GM12878 (cell line): ENCODE measurements around the gene CD99. TPM values are rescaled to one million over a fixed set of nuclear protein-coding genes. Genes with fewer than 3 reads are reported as not detected.

ENCODE experiments used
- ATAC-seq: fragments of 200-7000 bp; cut with Tn5 transposase; 3 replicates; pipeline ENCODE4 v1.9.1; 2020; ENCODE audit warnings: mild to moderate bottlenecking, moderate library complexity
- BruUV-seq: library from RNA; stranded (reverse); fragments of 400-500 nt; replicated peaks from 2 replicates; lab custom pipeline; 2021; lab: Mats Ljungman, UMichigan
- CTCF ChIA-PET: fragments of 300-600 bp; sonication (Branson Sonifier 250); formaldehyde crosslinking; extraction: SDS; loops from one replicate; lab custom pipeline; 2021; ENCODE audit warnings: inconsistent platforms; lab: Yijun Ruan, JAX
- POLR2A ChIA-PET: fragments of 350-600 bp; formaldehyde crosslinking; extraction: SDS; loops from one replicate; lab custom pipeline; 2021; ENCODE audit warnings: inconsistent platforms; lab: Charles Lee
- RAD21 ChIA-PET: fragments of 300-600 bp; sonication (Branson Sonifier 250); formaldehyde crosslinking; loops from one replicate; lab custom pipeline; 2023; ENCODE audit warnings: antibody characterized with exemption; ENCODE audit not compliant: unreplicated experiment; lab: Charles Lee
- SMC1A ChIA-PET: fragments of 300-600 bp; sonication (Branson Sonifier 250); formaldehyde crosslinking; loops from one replicate; lab custom pipeline; 2023; ENCODE audit not compliant: unreplicated experiment, uncharacterized antibody; lab: Charles Lee
- DNase-seq: peaks from one replicate; pipeline ENCODE4 v3.0.0-alpha.2; 2011; ENCODE audit warnings: low read depth, low spot score
- FAIRE-seq: peaks from 3 replicates; lab custom pipeline; 2011; peaks lifted over from hg19 to GRCh38; lab: Jason Lieb, UNC
- H2AFZ ChIP-seq: 2 replicates; pipeline ENCODE4 v1.6.0; 2011; ENCODE audit warnings: low read depth, low read length, control low read depth; ENCODE audit not compliant: control insufficient read depth
- H3K27ac ChIP-seq: 2 replicates; pipeline ENCODE4 v1.5.1; 2011; ENCODE audit warnings: control low read depth; ENCODE audit not compliant: control insufficient read depth, insufficient read depth
- H3K27me3 ChIP-seq, 2 experiments: replicated peaks in 1 of 2; 2 replicates each; pipeline versions ENCODE4 v1.6.0 to v1.6.1; 2011; ENCODE audit warnings: low read length in 1 of 2; ENCODE audit not compliant: control insufficient read depth in 2 of 2, insufficient read depth in 2 of 2
- H3K36me3 ChIP-seq, 2 experiments: 2 replicates each; pipeline ENCODE4 v1.5.1; 2011; ENCODE audit warnings: low read length in 1 of 2; ENCODE audit not compliant: control insufficient read depth in 2 of 2, insufficient read depth in 2 of 2
- H3K4me1 ChIP-seq: 2 replicates; pipeline ENCODE4 v1.6.1; 2011; ENCODE audit warnings: mild to moderate bottlenecking, low read length, moderate library complexity, mixed read lengths; ENCODE audit not compliant: control insufficient read depth, insufficient read depth
- H3K4me2 ChIP-seq: 2 replicates; pipeline ENCODE4 v1.6.0; 2011; ENCODE audit warnings: control low read depth; ENCODE audit not compliant: control insufficient read depth, insufficient read depth
- H3K4me3 ChIP-seq: fragments of 200-600 bp; sonication (generic); 2 replicates; pipeline ENCODE4 v1.5.1; 2016
- H3K79me2 ChIP-seq: 2 replicates; pipeline ENCODE4 v1.6.0; 2011; ENCODE audit warnings: low read length; ENCODE audit not compliant: control insufficient read depth, insufficient read depth
- H3K9ac ChIP-seq: 2 replicates; pipeline ENCODE4 v1.8.0; 2011; ENCODE audit warnings: low read length, control low read depth, mixed read lengths; ENCODE audit not compliant: control insufficient read depth, insufficient read depth
- H3K9me3 ChIP-seq: replicated peaks from 3 replicates; pipeline ENCODE4 v1.5.1; 2011; ENCODE audit warnings: mild to moderate bottlenecking, low read length; ENCODE audit not compliant: control insufficient read depth, insufficient read depth
- H4K20me1 ChIP-seq: 2 replicates; pipeline ENCODE4 v1.6.0; 2011; ENCODE audit not compliant: control insufficient read depth, insufficient read depth
- BACH1 ChIP-seq: fragments of 450-650 bp; IDR thresholded peaks from 2 replicates; pipeline ENCODE4 v1.6.1; 2017; ENCODE audit warnings: mild to moderate bottlenecking, borderline replicate concordance
- CBX3 ChIP-seq: fragments of 200-600 bp; sonication (generic); IDR thresholded peaks from 2 replicates; pipeline ENCODE4 v1.6.1; 2016; ENCODE audit warnings: low read depth, borderline replicate concordance
- HSF1 ChIP-seq: fragments of 150-350 bp; IDR thresholded peaks from 2 replicates; pipeline ENCODE4 v1.6.1; 2014; ENCODE audit warnings: mild to moderate bottlenecking, low read depth, low read length
- NR2F1 ChIP-seq: fragments of 450-650 bp; conservative IDR thresholded peaks from 2 replicates; pipeline ENCODE4 v1.6.1; 2017; ENCODE audit warnings: mild to moderate bottlenecking
- POU2F2 ChIP-seq: IDR thresholded peaks from 3 replicates; pipeline ENCODE4 v1.6.1; 2011; ENCODE audit warnings: low read depth, mild to moderate bottlenecking, low read length, borderline replicate concordance
- PRDM15 ChIP-seq: fragments of 450-650 bp; formaldehyde crosslinking; IDR thresholded peaks from 2 replicates; pipeline ENCODE4 v1.4.0; 2020; ENCODE audit warnings: mild to moderate bottlenecking, moderate library complexity
- SMC3 ChIP-seq: IDR thresholded peaks from 2 replicates; pipeline ENCODE4 v1.6.1; 2011; ENCODE audit warnings: low read length, improper control_type of control experiment, borderline replicate concordance
- YBX1 ChIP-seq: fragments of 450-650 bp; IDR thresholded peaks from 2 replicates; pipeline ENCODE4 v1.6.1; 2016; ENCODE audit warnings: antibody characterized with exemption
- WGBS: methylation state at CpG from one replicate; pipeline ENCODE4 v1.1.6; 2016; ENCODE audit warnings: low lambda C conversion rate; ENCODE audit not compliant: insufficient replicate concordance, insufficient coverage; ENCODE audit errors: missing lambda C conversion rate; 5-methylcytosine and 5-hydroxymethylcytosine counted together
- in situ Hi-C: fragments of 300-500 bp; cut with MboI; formaldehyde crosslinking; loops from 9 replicates; pipeline ENCODE4 v1.14.3; 2018; ENCODE audit warnings: mixed read lengths
- intact Hi-C: fragments of 100-400 bp; cut with micrococcal nuclease; formaldehyde crosslinking; loops from one replicate; pipeline ENCODE4 v1.14.2; 2022; ENCODE audit not compliant: unreplicated experiment
- polyA plus RNA-seq, 11 experiments: library from polyadenylated mRNA; depleted of rRNA in 4 of 11; unstranded in 6 of 11; stranded (reverse) in 5 of 11; fragments of >200 nt; fragmentation: Nextera tagmentation in 4 of 11; fragmentation: Illumina TruSeq in 1 of 11; extraction: Ambion mirVana in 4 of 11; extraction: Trizol in 1 of 11; gene quantifications; 1 replicate in 1 of 11; 2 replicates in 10 of 11; pipeline versions ENCODE4 v1.2.1 to v1.2.3, GENCODE V29; 2011 to 2016; ENCODE audit warnings: inconsistent platforms in 2 of 11, missing spikeins in 2 of 11, low read depth in 1 of 11
- total RNA-seq, 4 experiments: library from RNA; depleted of rRNA in 3 of 4; stranded (reverse); fragments of >200 nt in 3 of 4; fragmentation: Illumina TruSeq in 1 of 4; extraction: Trizol in 1 of 4; gene quantifications; 2 replicates each; pipeline versions ENCODE4 v1.2.1 to v1.2.3, GENCODE V29; 2013 to 2021
- TF ChIP-seq, protein P1 (sequence below): IDR thresholded peaks from 2 replicates; pipeline ENCODE4 v1.6.1; 2011; ENCODE audit warnings: borderline replicate concordance, low read depth, mild to moderate bottlenecking, moderate library complexity, mixed read lengths, low read length; ENCODE audit not compliant: insufficient read depth; ENCODE audit errors: extremely low read length

CD99 gene
- total and polyA plus RNA-seq, 10 of the 15 experiments (the other 5 are each of a cell fraction or from before 2014, with no cell fraction given), result 24.8 to 242 (median 158) TPM

- RAD21 ChIA-PET, result no interaction called here
- BruUV-seq, result no TSS peak
- Histone ChIP-seq H3K27ac (peak overlapping the region; percentile 56), H3K9ac (peak overlapping the region; percentile 36), H3K4me3 (peak overlapping the region; percentile 17; the same call in 1 of the 2 replicates), H2AFZ (no peak overlapping the region), H3K79me2 (peaks cover 28% of the 10 kb centered on the region), H3K4me2 (peak overlapping the region; percentile 80), H3K9me3 (no peaks in the 10 kb centered on the region), H4K20me1 (no peaks in the 10 kb centered on the region), H3K4me1 (peaks cover 33% of the 10 kb centered on the region), H3K27me3 (no peaks in the 10 kb centered on the region), H3K36me3 (no peaks in the 10 kb centered on the region; a peak in 1 of 4 replicates)
- no peak for DNase-seq
- CTCF ChIA-PET, result no interaction called here
- POLR2A ChIA-PET, result no interaction called here
- FAIRE-seq, result no peak
- in situ Hi-C loops (no loop called here), intact Hi-C loops (loop anchor here (10.0 kb wide), 3 partner anchors 173 to 1243 kb away; partner anchors contain the start of gene ASMTL)
- ATAC-seq, result peak; percentile 37
- WGBS, result under 1% methylated on average over 7 of the region's 7 CpGs
- TF ChIP-seq, protein P1, sequence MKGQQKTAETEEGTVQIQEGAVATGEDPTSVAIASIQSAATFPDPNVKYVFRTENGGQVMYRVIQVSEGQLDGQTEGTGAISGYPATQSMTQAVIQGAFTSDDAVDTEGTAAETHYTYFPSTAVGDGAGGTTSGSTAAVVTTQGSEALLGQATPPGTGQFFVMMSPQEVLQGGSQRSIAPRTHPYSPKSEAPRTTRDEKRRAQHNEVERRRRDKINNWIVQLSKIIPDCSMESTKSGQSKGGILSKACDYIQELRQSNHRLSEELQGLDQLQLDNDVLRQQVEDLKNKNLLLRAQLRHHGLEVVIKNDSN, result no peak
- TF ChIP-seq NR2F1, result no peak
- no peak for TF ChIP-seq SMC3
- TF ChIP-seq CBX3, result no peak
- TF ChIP-seq HSF1, result no peak
- TF ChIP-seq BACH1, result no peak
- TF ChIP-seq PRDM15 (CRISPR knock-in tag), result no peak
- TF ChIP-seq YBX1, result no peak
- no peak for TF ChIP-seq POU2F2
- SMC1A ChIA-PET, result no interaction called here
Observed at GRCh38 chrX:2697306-2697705, 6.2 kb downstream of the CD99 start.
